Neural progenitor cell (in vitro differentiated cells): Measurements from ENCODE around the gene TSGA10. TPM values are rescaled to one million over a fixed set of nuclear protein-coding genes. Genes with fewer than 3 reads are reported as not detected.
A peak's percentile ranks its signal among the peaks of the same experiment; 100 is the strongest.

Experiments used
- DNase-seq: peaks from one replicate; pipeline ENCODE4 v3.0.0-alpha.2; 2016; ENCODE audit warnings: low spot score
- H2AFZ ChIP-seq: fragments of 200-600 bp; sonication (generic); replicated peaks from 2 replicates; pipeline ENCODE4 v1.6.1; 2016; ENCODE audit warnings: antibody characterized with exemption
- H3F3A ChIP-seq: fragments of 200-600 bp; sonication (generic); 2 replicates; pipeline ENCODE4 v1.6.1; 2016; ENCODE audit warnings: antibody characterized with exemption, low read depth
- H3K27ac ChIP-seq: fragments of 200-600 bp; sonication (generic); 2 replicates; pipeline ENCODE4 v1.5.1; 2016; ENCODE audit warnings: mild to moderate bottlenecking
- H3K27me3 ChIP-seq: fragments of 200-600 bp; sonication (generic); 2 replicates; pipeline ENCODE4 v1.6.1; 2016; ENCODE audit warnings: mild to moderate bottlenecking, moderate library complexity
- H3K36me3 ChIP-seq: fragments of 200-600 bp; sonication (generic); 2 replicates; pipeline ENCODE4 v1.5.1; 2016
- H3K4me1 ChIP-seq: fragments of 200-600 bp; sonication (generic); 2 replicates; pipeline ENCODE4 v1.6.1; 2016; ENCODE audit warnings: mixed run types
- H3K4me2 ChIP-seq: fragments of 200-600 bp; sonication (generic); 2 replicates; pipeline ENCODE4 v1.6.1; 2016
- H3K4me3 ChIP-seq: fragments of 200-600 bp; sonication (generic); 2 replicates; pipeline ENCODE4 v1.5.1; 2016
- H3K79me2 ChIP-seq: fragments of 200-600 bp; sonication (generic); 2 replicates; pipeline ENCODE4 v1.6.1; 2016; ENCODE audit warnings: low read depth
- H3K9ac ChIP-seq: fragments of 200-600 bp; sonication (generic); 2 replicates; pipeline ENCODE4 v1.6.1; 2016
- H3K9me3 ChIP-seq: fragments of 200-600 bp; sonication (generic); 2 replicates; pipeline ENCODE4 v1.5.1; 2016; ENCODE audit warnings: low read depth
- H4K20me1 ChIP-seq: fragments of 200-600 bp; sonication (generic); 2 replicates; pipeline ENCODE4 v1.6.1; 2016; ENCODE audit warnings: low read depth
- H3K27ac Mint-ChIP-seq: 3 replicates; pipeline ENCODE4 v1.8.0; 2021; ENCODE audit warnings: mixed read lengths
- H3K27me3 Mint-ChIP-seq: 2 replicates; pipeline ENCODE4 v1.8.0; 2022; ENCODE audit warnings: low read depth, mild to moderate bottlenecking, inconsistent platforms, moderate library complexity, mixed read lengths; ENCODE audit not compliant: insufficient read depth
- H3K36me3 Mint-ChIP-seq: 3 replicates; pipeline ENCODE4 v1.8.0; 2021; ENCODE audit warnings: mixed read lengths
- H3K4me1 Mint-ChIP-seq: 3 replicates; pipeline ENCODE4 v1.8.0; 2021; ENCODE audit warnings: mixed read lengths
- H3K4me3 Mint-ChIP-seq: 3 replicates; pipeline ENCODE4 v1.8.0; 2021; ENCODE audit warnings: mild to moderate bottlenecking, moderate library complexity, mixed read lengths
- H3K9me3 Mint-ChIP-seq: 3 replicates; pipeline ENCODE4 v1.8.0; 2020; ENCODE audit warnings: mixed read lengths
- EZH2 ChIP-seq: fragments of 200-600 bp; sonication (generic); IDR thresholded peaks from 2 replicates; pipeline ENCODE4 v1.6.1; 2017; ENCODE audit warnings: antibody characterized with exemption, mild to moderate bottlenecking, moderate library complexity
- EZH2phosphoT487 ChIP-seq: fragments of 200-600 bp; sonication (generic); IDR thresholded peaks from 2 replicates; pipeline ENCODE4 v1.6.1; 2017; ENCODE audit warnings: antibody characterized with exemption
- total RNA-seq: library from RNA; depleted of rRNA; stranded (reverse); fragments of >200 nt; gene quantifications from 2 replicates; pipeline ENCODE4 v1.2.3, GENCODE V29; 2015; ENCODE audit warnings: low replicate concordance
- TF ChIP-seq, protein P1 (sequence below): fragments of 200-600 bp; sonication (generic); IDR thresholded peaks from 2 replicates; pipeline ENCODE4 v1.5.1; 2017; ENCODE audit warnings: antibody characterized with exemption, mild to moderate bottlenecking

TSGA10 gene
- total RNA-seq, 1 donor from 2014 or later, result 5.8 TPM

DNA sequence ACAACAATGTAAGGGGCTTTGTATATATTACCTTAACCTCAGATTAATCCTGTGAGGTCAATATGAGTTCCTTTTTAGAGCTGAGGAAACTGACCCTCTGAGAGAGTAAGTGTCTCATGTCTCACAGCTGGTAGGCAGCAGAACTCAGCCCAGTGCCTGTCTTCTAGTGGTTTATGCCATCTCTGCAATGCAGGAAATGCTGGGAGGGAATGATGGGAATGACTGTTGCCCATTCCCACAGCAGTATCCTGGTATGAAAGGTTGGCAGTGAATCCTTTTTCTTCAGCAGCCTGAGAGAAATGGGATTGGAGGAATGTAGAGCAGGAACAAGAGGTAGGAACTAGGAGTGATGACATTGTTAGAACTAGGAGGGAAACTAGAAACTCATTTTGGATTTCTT is 32.3 kb upstream of the TSGA10 start:
- Mint-ChIP-seq H3K36me3 (peaks cover 17% of the 10 kb centered on the region), H3K27me3 (no peaks in the 10 kb centered on the region), H3K27ac (no peak overlapping the region), H3K9me3 (no peaks in the 10 kb centered on the region), H3K4me1 (peaks cover 8% of the 10 kb centered on the region), H3K4me3 (no peak overlapping the region)
- Histone ChIP-seq H4K20me1 (peaks cover 10% of the 10 kb centered on the region), H2AFZ (no peak overlapping the region), H3K27me3 (no peaks in the 10 kb centered on the region), H3K9me3 (no peaks in the 10 kb centered on the region), H3K4me1 (peaks cover 8% of the 10 kb centered on the region), H3F3A (no peaks in the 10 kb centered on the region), H3K4me3 (no peak overlapping the region), H3K27ac (no peak overlapping the region), H3K9ac (no peak overlapping the region), H3K79me2 (peaks cover 87% of the 10 kb centered on the region), H3K36me3 (peaks cover 2% of the 10 kb centered on the region), H3K4me2 (no peak overlapping the region)
- TF ChIP-seq, protein P1, sequence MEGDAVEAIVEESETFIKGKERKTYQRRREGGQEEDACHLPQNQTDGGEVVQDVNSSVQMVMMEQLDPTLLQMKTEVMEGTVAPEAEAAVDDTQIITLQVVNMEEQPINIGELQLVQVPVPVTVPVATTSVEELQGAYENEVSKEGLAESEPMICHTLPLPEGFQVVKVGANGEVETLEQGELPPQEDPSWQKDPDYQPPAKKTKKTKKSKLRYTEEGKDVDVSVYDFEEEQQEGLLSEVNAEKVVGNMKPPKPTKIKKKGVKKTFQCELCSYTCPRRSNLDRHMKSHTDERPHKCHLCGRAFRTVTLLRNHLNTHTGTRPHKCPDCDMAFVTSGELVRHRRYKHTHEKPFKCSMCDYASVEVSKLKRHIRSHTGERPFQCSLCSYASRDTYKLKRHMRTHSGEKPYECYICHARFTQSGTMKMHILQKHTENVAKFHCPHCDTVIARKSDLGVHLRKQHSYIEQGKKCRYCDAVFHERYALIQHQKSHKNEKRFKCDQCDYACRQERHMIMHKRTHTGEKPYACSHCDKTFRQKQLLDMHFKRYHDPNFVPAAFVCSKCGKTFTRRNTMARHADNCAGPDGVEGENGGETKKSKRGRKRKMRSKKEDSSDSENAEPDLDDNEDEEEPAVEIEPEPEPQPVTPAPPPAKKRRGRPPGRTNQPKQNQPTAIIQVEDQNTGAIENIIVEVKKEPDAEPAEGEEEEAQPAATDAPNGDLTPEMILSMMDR, result no peak
- TF ChIP-seq EZH2phosphoT487, result no peak
- TF ChIP-seq EZH2, result no peak
- no peak for DNase-seq

DNA sequence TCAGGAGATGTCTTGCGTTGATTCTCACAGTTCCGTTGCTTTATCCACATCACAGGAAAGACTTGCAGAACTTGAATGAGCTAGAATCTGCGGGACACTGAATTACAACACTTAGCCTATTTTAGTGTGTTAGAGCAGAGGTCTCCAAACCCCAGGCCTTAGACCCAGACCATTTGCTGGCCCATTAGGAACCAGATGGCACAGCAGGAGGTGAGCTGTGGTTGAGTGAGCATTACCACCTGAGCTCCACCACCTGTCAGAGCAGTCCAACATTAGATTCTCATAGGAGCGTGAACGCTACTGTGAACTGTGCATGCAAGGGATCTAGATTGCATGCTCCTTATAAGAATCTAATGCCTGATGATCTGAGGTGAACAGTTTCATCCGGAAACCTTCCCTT is 30.1 kb upstream of the TSGA10 start:
- Histone ChIP-seq H3K27me3 (no peaks in the 10 kb centered on the region), H3K9ac (no peak overlapping the region), H3K27ac (no peak overlapping the region), H3K4me2 (no peak overlapping the region), H3K79me2 (peaks cover 95% of the 10 kb centered on the region), H3K36me3 (no peaks in the 10 kb centered on the region), H3K9me3 (no peaks in the 10 kb centered on the region), H3K4me1 (peaks cover 15% of the 10 kb centered on the region), H3F3A (peaks cover 12% of the 10 kb centered on the region), H4K20me1 (peaks cover 10% of the 10 kb centered on the region), H3K4me3 (no peak overlapping the region), H2AFZ (no peak overlapping the region)
- no peaks in the 10 kb centered on the region for H3K27me3 Mint-ChIP-seq
- TF ChIP-seq EZH2 (no peak), EZH2phosphoT487 (no peak)
- TF ChIP-seq, protein P1, result no peak
- H3K27ac Mint-ChIP-seq, result no peak overlapping the region
- DNase-seq, result no peak
- H3K9me3 Mint-ChIP-seq, result no peaks in the 10 kb centered on the region
- H3K4me3 Mint-ChIP-seq, result no peak overlapping the region
- H3K36me3 Mint-ChIP-seq, result peaks cover 4% of the 10 kb centered on the region
- peaks cover 18% of the 10 kb centered on the region for H3K4me1 Mint-ChIP-seq

DNA sequence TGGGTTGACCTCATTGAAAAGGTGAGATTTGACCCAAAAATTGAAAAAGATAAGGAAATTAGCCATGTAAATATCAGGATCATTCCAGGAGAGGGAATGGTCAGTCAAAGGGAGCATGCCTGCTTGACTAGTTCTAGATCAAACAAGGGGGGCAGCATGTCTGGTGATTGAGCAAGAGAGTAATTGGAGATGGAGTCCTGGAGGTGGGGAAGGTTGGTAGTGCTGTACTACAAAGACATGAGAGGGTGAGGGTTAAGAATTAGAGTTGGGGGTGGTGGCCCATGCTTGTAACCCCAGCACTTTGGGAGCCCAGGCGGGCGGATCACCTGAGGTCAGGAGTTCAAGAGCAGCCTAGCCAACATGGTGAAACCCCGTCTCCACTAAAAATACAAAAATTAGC is 28.3 kb upstream of the TSGA10 start:
- Mint-ChIP-seq H3K4me1 (peaks cover 25% of the 10 kb centered on the region), H3K4me3 (peak overlapping the region; percentile 100), H3K36me3 (peaks cover 2% of the 10 kb centered on the region), H3K27ac (no peak overlapping the region), H3K27me3 (no peaks in the 10 kb centered on the region), H3K9me3 (no peaks in the 10 kb centered on the region)
- Histone ChIP-seq H3K36me3 (no peaks in the 10 kb centered on the region), H3K27me3 (no peaks in the 10 kb centered on the region), H3K9ac (no peak overlapping the region), H3K4me2 (peak overlapping the region; percentile 87), H3K4me3 (peak overlapping the region; percentile 88), H4K20me1 (peaks cover 14% of the 10 kb centered on the region), H3K79me2 (peaks cover 94% of the 10 kb centered on the region), H3K9me3 (no peaks in the 10 kb centered on the region), H3F3A (peaks cover 12% of the 10 kb centered on the region), H3K4me1 (peaks cover 15% of the 10 kb centered on the region), H3K27ac (no peak overlapping the region), H2AFZ (no peak overlapping the region)
- TF ChIP-seq EZH2, result no peak
- TF ChIP-seq EZH2phosphoT487, result no peak
- TF ChIP-seq, protein P1, result no peak
- no peak for DNase-seq
